ENCODE results near the gene FKBP1A. TPM values are rescaled to one million over a fixed set of nuclear protein-coding genes. Genes with fewer than 3 reads are reported as not detected.

The FKBP1A gene
- total and polyA plus RNA-seq, 3 donors from 2014 or later: 90.9 to 182 (median 122) TPM

DNA sequence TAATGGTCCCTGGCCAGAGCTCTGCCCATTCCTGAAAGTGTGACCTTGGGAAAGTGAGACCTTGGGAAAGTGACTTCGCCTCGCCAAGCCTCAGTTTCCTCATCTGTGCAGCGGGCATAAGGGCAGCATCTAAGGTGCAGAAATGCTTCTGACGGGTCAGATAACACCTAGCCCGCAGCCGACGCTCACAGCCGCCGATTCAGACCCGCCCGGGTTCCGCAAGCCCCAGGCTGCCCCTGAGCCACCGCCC, 486 bp downstream of the FKBP1A start:
- no peak for DNase-seq
- H3K9me3 ChIP-seq: no peaks in the 10 kb centered on the region
- intact Hi-C loops (cut with DNase I; ENCODE audit: low total_unique reads): loop anchor here (5.0 kb wide), 1 partner anchor 65 kb away; the partner anchor contains the start of gene SDCBP2
- peaks cover 35% of the 10 kb centered on the region for H3K4me1 ChIP-seq
- no peak for TF ChIP-seq POLR2A (IDR thresholded peaks at IDR 0.05)
- TF ChIP-seq, protein P1, sequence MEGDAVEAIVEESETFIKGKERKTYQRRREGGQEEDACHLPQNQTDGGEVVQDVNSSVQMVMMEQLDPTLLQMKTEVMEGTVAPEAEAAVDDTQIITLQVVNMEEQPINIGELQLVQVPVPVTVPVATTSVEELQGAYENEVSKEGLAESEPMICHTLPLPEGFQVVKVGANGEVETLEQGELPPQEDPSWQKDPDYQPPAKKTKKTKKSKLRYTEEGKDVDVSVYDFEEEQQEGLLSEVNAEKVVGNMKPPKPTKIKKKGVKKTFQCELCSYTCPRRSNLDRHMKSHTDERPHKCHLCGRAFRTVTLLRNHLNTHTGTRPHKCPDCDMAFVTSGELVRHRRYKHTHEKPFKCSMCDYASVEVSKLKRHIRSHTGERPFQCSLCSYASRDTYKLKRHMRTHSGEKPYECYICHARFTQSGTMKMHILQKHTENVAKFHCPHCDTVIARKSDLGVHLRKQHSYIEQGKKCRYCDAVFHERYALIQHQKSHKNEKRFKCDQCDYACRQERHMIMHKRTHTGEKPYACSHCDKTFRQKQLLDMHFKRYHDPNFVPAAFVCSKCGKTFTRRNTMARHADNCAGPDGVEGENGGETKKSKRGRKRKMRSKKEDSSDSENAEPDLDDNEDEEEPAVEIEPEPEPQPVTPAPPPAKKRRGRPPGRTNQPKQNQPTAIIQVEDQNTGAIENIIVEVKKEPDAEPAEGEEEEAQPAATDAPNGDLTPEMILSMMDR (IDR thresholded peaks at IDR 0.05): no peak
- no peaks in the 10 kb centered on the region for H3K36me3 ChIP-seq (ENCODE audit: low read depth, missing control alignments)
- 0% methylated on average over 12 of the region's 13 CpGs; no CpG with 5 or more reads in 1 of the 2 donors for WGBS, 2 donors
- H3K4me3 ChIP-seq: peak overlapping the region; percentile 90 to 95
- no peaks in the 10 kb centered on the region for H3K27me3 ChIP-seq
- peak overlapping the region; percentile 73 to 86 for H3K27ac ChIP-seq

DNA sequence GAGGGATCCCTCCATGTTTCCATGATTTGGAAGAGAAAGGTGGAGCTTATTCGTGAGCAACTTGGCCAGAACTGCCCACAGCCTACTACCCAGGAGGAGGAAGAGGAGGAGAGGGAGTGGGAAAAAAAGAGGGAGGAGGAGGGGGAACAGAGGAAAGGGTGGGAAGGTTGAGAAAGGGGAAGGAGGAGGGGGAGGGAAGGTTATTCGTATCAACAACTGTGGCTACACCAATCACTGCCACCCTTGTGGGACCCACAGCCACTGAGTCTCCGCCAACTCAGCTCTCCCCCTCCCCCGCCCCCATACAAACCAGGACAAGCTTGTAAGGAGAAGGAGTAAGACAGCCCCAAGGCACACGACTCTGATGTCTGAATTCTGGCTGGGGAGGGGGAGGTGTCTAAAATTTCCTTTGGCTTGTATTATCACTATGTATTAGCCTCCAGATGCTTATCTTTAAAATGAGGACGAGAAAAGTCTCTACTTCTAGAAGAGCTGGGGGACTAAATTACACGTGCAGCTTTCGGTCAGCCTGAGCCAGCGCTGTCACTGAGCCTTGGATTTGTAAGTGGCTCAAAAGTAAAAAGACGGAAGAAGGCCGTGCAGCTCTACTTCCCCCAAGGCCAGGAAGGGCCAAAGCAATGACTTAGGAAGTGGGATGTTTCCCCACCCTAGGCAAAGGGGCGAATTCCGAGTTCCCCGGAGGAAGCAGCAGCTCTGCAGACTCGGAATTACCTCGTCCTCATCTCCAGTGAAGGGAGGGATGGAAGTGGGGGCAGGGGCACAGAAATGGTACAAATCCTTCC, 1.0 kb downstream of the FKBP1A start:
- Histone ChIP-seq H3K4me1 (peaks cover 35% of the 10 kb centered on the region), H3K4me3 (peak overlapping the region; percentile 90 to 95), H3K27me3 (no peaks in the 10 kb centered on the region), H3K9me3 (no peaks in the 10 kb centered on the region), H3K36me3 (ENCODE audit: low read depth, missing control alignments) (no peaks in the 10 kb centered on the region), H3K27ac (peak overlapping the region; percentile 28 to 86)
- intact Hi-C loops (cut with DNase I; ENCODE audit: low total_unique reads): loop anchor here (5.0 kb wide), 1 partner anchor 65 kb away; the partner anchor contains the start of gene SDCBP2
- no peak for DNase-seq
- 4 to 9% methylated on average over 16 of the region's 16 CpGs for WGBS, 2 donors
- TF ChIP-seq POLR2A (IDR thresholded peaks at IDR 0.05): no peak
- TF ChIP-seq, protein P1 (IDR thresholded peaks at IDR 0.05): no peak

DNA sequence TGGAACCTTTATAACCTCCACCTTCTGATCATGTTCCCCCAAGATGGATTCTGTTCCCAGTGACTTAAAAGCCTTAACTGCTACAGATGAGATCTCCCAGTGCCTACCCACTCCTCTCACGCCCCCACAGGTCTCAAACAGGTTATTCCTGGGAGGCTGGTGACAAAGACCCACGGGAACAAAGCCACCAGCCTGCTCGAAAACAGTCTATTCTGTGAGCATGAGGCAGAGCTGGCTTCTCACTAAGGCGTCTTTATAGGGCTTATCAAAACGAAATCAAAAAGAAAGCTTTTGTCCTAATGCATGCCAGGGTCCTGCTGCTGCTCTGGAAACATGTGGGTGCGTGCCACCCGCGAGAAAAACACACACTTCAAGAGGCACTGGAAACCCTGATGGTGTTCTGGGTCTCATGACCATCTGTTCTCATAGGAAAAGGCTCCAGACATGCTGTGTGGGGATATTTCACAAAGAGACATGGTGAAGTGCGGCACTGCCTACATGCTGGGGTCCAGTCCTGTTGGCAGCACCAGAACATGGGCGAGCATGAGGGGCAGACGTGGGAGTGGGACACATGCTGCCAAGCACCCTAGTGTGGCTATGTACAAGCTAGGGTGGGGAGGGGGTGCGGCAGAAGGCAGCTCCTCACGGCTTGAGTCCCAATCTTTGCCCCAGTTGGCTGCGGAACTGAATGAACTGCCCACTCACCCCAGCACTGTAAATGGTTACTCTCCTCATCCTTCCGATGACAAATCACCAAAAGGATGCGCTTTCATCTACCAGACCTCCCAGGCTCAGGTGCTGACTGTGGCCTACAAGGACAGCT, 2.1 kb downstream of the FKBP1A start:
- intact Hi-C loops (cut with DNase I; ENCODE audit: low total_unique reads): loop anchor here (5.0 kb wide), 1 partner anchor 63 kb away; the partner anchor contains the start of gene SDCBP2
- no peaks in the 10 kb centered on the region for H3K36me3 ChIP-seq (ENCODE audit: low read depth, missing control alignments)
- H3K9me3 ChIP-seq: no peaks in the 10 kb centered on the region
- H3K27me3 ChIP-seq: no peaks in the 10 kb centered on the region
- TF ChIP-seq, protein P1 (IDR thresholded peaks at IDR 0.05): no peak
- no peak for TF ChIP-seq POLR2A (IDR thresholded peaks at IDR 0.05)
- DNase-seq: no peak
- peak overlapping the region in 1 of 2 donors; percentile 11 for H3K27ac ChIP-seq
- peaks cover 35% of the 10 kb centered on the region for H3K4me1 ChIP-seq
- H3K4me3 ChIP-seq: no peak overlapping the region
- 55 to 56% methylated on average over 16 of the region's 16 CpGs for WGBS, 2 donors

DNA sequence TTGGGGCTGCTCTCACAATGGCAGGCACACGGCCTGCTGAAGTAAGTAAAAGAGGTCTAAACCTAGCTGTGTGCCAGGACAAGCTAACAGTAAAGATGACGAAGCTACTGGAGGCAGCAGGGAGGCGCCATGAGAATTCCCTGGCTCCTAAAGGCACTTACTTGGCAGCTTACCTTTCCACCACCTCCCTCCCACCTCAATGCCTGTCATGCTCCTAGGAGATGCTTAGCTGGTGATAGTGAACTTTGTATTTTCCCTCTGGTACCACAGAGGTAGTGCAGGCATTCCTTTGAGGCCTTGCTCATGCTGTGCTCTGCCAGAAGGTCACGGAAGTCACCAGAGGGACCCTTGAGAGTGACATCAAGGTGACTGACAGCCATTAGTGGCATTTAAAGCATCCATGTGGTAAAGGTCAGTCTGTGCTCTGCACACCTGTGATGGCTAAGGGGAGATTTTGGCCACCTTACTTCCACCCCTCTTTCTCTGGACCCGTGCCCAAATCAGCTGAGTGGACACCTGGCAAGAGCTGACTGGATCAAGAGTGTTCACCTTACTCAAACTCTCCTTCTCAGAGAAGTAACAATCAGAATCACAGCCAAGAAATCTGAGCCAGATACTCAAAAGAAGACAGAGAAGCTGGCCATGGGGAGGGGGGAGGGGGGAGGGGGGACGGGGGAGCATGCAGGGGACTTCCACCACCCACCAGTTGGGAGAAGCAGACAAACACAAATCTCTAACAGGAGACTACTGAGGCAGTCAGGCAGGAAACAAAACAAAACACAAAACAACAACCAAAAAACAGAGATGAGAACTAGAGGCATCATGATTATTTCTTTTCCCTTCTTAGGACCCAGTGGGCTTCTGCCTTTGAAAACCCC, 2.9 kb downstream of the FKBP1A start:
- WGBS, 2 donors: 47 to 51% methylated on average over 6 of the region's 6 CpGs
- intact Hi-C loops (cut with DNase I; ENCODE audit: low total_unique reads): loop anchor here (5.0 kb wide), 1 partner anchor 63 kb away; the partner anchor contains the start of gene SDCBP2
- H3K4me1 ChIP-seq: peaks cover 35% of the 10 kb centered on the region
- H3K9me3 ChIP-seq: no peaks in the 10 kb centered on the region
- DNase-seq: no peak
- peak overlapping the region in 1 of 2 donors; percentile 11 for H3K27ac ChIP-seq
- H3K27me3 ChIP-seq: no peaks in the 10 kb centered on the region
- no peak for TF ChIP-seq POLR2A (IDR thresholded peaks at IDR 0.05)
- TF ChIP-seq, protein P1 (IDR thresholded peaks at IDR 0.05): no peak
- no peak overlapping the region for H3K4me3 ChIP-seq
- H3K36me3 ChIP-seq (ENCODE audit: low read depth, missing control alignments): no peaks in the 10 kb centered on the region

Data from testis (tissue), 3 donors.